ENCODE measurements around the gene PDCD2. TPM values are rescaled to one million over a fixed set of nuclear protein-coding genes. Genes with fewer than 3 reads are reported as not detected.
"Not testable (repeated sequence)": the region's sequence is repeated elsewhere in the genome, so short reads cannot be mapped to it uniquely, and the experiment has no call there.

Gene PDCD2
- polyA plus RNA-seq, 1 experiment, result 73.9 TPM

DNA sequence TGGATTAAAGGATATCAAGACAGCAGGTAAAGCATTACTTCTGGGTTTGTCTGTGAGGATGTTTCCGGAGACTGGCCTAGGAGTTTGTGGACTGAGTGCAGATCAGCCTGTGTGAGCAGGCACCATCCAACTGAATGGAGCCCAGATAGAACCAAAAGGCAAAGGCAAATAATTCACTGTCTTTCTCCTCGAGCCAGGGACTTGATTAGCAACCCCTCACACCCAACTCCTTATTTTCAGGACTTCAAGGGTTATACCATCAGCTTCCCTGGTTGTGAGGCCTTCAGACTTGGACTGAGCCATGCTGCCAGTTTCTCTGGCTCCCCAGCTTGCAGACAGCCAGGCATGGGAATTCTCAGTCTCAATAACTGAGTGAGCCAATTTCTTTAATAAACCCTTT is 50.6 kb downstream of the PDCD2 start:
- Histone ChIP-seq H3K27me3 (ENCODE audit: control insufficient read depth, insufficient read depth, low read length) (no peaks in the 10 kb centered on the region), H3K4me3 (ENCODE audit: low read depth, low read length) (no peak overlapping the region), H3K9me3 (ENCODE audit: control insufficient read depth, insufficient read depth, low read length) (no peaks in the 10 kb centered on the region), H3K27ac (ENCODE audit: low read depth, low read length) (no peak overlapping the region)
- POLR2A ChIA-PET, result no interaction called here
- TF ChIP-seq, protein P1, sequence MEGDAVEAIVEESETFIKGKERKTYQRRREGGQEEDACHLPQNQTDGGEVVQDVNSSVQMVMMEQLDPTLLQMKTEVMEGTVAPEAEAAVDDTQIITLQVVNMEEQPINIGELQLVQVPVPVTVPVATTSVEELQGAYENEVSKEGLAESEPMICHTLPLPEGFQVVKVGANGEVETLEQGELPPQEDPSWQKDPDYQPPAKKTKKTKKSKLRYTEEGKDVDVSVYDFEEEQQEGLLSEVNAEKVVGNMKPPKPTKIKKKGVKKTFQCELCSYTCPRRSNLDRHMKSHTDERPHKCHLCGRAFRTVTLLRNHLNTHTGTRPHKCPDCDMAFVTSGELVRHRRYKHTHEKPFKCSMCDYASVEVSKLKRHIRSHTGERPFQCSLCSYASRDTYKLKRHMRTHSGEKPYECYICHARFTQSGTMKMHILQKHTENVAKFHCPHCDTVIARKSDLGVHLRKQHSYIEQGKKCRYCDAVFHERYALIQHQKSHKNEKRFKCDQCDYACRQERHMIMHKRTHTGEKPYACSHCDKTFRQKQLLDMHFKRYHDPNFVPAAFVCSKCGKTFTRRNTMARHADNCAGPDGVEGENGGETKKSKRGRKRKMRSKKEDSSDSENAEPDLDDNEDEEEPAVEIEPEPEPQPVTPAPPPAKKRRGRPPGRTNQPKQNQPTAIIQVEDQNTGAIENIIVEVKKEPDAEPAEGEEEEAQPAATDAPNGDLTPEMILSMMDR (IDR thresholded peaks at IDR 0.05; ENCODE audit: low read depth, low read length), result no peak
- CTCF ChIA-PET, result interaction anchor here (1.1 to 8.6 kb wide), 2 partner anchors 701 to 734 kb away, joined by 3 to 143 read pairs; no protein-coding TSS in a partner anchor
- no peak for DNase-seq (ENCODE audit: low read depth, low spot score)

DNA sequence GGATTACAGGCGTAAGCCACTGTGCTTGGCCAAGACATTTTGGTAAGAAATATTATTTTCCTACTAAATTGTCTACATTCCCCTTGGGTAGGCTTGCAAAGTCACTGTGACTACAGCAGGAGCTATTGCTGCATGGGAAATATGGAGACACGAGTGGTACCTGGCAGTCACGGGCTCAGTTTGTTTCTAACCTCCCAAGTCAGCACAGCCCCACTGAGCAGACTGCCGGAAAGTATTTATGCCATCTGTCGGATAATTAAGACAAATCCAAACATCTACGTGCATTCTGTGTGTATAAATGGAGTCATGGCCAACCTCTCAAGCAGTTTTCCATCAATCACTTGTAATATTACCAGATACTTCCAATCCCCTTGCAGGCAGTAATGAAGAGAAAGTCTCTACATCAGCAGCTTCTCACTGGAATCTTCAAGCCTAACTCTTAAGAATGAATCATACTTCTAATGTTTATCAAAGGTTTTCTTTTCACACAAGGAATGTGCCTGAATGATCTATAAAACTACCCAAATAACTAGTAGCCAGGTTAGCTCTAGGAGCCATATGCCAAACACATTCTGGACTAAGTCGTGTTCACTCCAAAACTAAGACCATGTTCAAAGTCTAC is 51.5 kb downstream of the PDCD2 start:
- no peak for DNase-seq (ENCODE audit: low read depth, low spot score)
- TF ChIP-seq, protein P1 (IDR thresholded peaks at IDR 0.05; ENCODE audit: low read depth, low read length), result no peak
- H3K27me3 ChIP-seq (ENCODE audit: control insufficient read depth, insufficient read depth, low read length), result no peaks in the 10 kb centered on the region
- ChIA-PET CTCF (interaction anchor here (1.1 to 8.6 kb wide), 3 partner anchors 701 to 743 kb away, joined by 3 to 143 read pairs (median 59); no protein-coding TSS in a partner anchor), POLR2A (no interaction called here)
- H3K4me3 ChIP-seq (ENCODE audit: low read depth, low read length), result no peak overlapping the region
- no peaks in the 10 kb centered on the region for H3K9me3 ChIP-seq (ENCODE audit: control insufficient read depth, insufficient read depth, low read length)
- no peak overlapping the region for H3K27ac ChIP-seq (ENCODE audit: low read depth, low read length)

DNA sequence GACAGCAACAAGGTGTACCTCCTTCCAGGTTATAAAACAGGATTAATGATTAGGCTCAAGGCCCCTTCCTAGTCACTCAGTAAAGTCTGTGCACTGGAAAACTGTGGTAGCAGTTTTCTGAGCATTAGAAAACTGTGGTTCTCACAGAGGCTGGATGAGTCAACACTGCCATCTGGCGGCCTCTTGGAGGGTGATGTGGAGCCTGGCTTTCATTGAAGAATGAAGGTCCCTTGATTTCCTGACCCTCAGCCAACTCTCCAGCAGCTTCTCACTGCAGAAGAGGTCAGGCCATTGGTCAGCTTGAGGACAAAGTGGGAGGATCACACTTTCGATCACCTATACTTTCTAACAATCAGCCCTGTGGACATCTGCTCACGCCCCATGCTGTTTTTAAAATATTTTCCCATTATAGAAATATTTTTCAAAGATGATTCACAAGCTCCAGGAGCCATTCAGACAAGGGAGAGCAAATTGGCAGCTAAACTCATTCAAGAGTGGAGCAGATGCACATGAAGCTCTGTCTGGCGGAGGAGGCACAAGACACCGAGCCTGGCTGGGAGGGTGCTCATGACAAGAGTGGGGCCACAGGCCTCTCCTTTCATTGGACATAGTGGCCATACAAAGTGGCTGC is 54.5 kb downstream of the PDCD2 start:
- ChIA-PET CTCF (interaction anchor here (0.6 to 8.6 kb wide), 41 partner anchors 9 to 1636 kb away, joined by 3 to 143 read pairs (median 5); partner anchors contain the start of genes DLL1, PDCD2, PSMB1 and TBP), POLR2A (no interaction called here)
- no peak overlapping the region for H3K27ac ChIP-seq (ENCODE audit: low read depth, low read length)
- no peaks in the 10 kb centered on the region for H3K27me3 ChIP-seq (ENCODE audit: control insufficient read depth, insufficient read depth, low read length)
- H3K4me3 ChIP-seq (ENCODE audit: low read depth, low read length), result no peak overlapping the region
- H3K9me3 ChIP-seq (ENCODE audit: control insufficient read depth, insufficient read depth, low read length), result no peaks in the 10 kb centered on the region
- TF ChIP-seq, protein P1 (IDR thresholded peaks at IDR 0.05; ENCODE audit: low read depth, low read length), result peak; percentile 99
- DNase-seq (ENCODE audit: low read depth, low spot score), result peak; percentile 46

DNA sequence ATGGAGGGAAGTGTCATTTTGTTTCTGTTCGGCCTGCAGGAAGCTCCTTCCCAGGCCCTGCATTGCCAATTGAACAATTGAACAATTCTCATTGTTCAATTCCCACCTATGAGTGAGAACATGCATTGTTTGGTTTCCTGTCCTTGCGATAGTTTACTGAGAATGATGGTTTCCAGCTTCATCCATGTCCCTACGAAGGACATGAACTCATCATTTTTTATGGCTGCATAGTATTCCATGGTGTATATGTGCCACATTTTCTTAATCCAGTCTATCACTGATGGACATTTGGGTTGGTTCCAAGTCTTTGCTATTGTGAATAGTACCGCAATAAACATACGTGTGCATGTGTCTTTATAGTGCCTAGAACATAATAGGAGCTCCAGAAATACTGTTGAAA is 56.4 kb downstream of the PDCD2 start:
- POLR2A ChIA-PET, result not testable (repeated sequence)
- CTCF ChIA-PET, result interaction anchor here (3.4 to 8.6 kb wide), 3 partner anchors 10 to 738 kb away, joined by 21 to 143 read pairs (median 59); no protein-coding TSS in a partner anchor

DNA sequence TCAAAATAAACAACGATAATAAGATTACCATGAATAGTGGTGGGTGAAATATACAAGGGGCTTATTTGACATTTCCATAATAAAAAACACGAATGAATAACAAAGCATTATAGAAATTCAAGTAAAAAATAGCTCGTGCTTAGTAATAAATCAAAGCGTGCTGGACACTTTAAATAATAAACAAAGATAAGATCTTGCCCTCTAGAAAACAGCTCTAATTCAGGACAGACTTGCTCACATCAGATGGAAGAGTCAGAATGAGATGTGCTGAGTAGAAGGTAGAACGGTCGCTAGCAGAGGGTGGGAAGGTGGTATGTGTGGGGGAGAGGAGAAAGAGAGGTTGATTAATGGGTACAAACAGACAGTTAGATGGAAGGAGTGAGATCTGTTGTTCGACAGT is 58.6 kb downstream of the PDCD2 start:
- no peak for DNase-seq (ENCODE audit: low read depth, low spot score)
- Histone ChIP-seq H3K4me3 (ENCODE audit: low read depth, low read length) (no peak overlapping the region), H3K9me3 (ENCODE audit: control insufficient read depth, insufficient read depth, low read length) (no peaks in the 10 kb centered on the region), H3K27ac (ENCODE audit: low read depth, low read length) (no peak overlapping the region), H3K27me3 (ENCODE audit: control insufficient read depth, insufficient read depth, low read length) (no peaks in the 10 kb centered on the region)
- ChIA-PET CTCF (interaction anchor here (0.9 to 8.6 kb wide), 2 partner anchors 693 to 736 kb away, joined by 5 to 143 read pairs; no protein-coding TSS in a partner anchor), POLR2A (no interaction called here)
- TF ChIP-seq, protein P1 (IDR thresholded peaks at IDR 0.05; ENCODE audit: low read depth, low read length), result no peak

More for the DNA sequence above, 56.4 kb downstream of the PDCD2 start:
- DNase-seq (ENCODE audit: low read depth, low spot score); H3K9me3 ChIP-seq (ENCODE audit: control insufficient read depth, insufficient read depth, low read length); H3K4me3 ChIP-seq (ENCODE audit: low read depth, low read length); H3K27me3 ChIP-seq (ENCODE audit: control insufficient read depth, insufficient read depth, low read length); H3K27ac ChIP-seq (ENCODE audit: low read depth, low read length): not testable (repeated sequence)

Other genes with a start within 250 kb of the PDCD2 start
- 438 and 491 TPM in 2 replicates for gene PSMB1, start 31.3 kb downstream of the PDCD2 start, polyA plus RNA-seq (2011; rRNA removed)
- 12.4 and 14.3 TPM in 2 replicates for gene TBP, start 30.3 kb downstream of the PDCD2 start, polyA plus RNA-seq (2011; rRNA removed)

All from AG04450 (cell line).